GM12891 (cell line): ENCODE results near the gene KCNJ4.

Source experiments
- DNase-seq: peaks from one replicate; pipeline ENCODE4 v3.0.0; 2011; ENCODE audit warnings: low spot score; ENCODE audit not compliant: insufficient read length
- FAIRE-seq: peaks from 2 replicates; lab custom pipeline; 2011; peaks lifted over from hg19 to GRCh38; lab: Jason Lieb, UNC
- PAX5 ChIP-seq: IDR thresholded peaks from 2 replicates; pipeline ENCODE4 v1.6.1; 2011; ENCODE audit warnings: low read length, moderate library complexity, mild to moderate bottlenecking; ENCODE audit not compliant: insufficient read depth, severe bottlenecking
- POLR2A ChIP-seq: IDR thresholded peaks from 2 replicates; pipeline ENCODE4 v1.6.1; 2011; ENCODE audit warnings: low read depth, low read length, control low read depth
- POLR2AphosphoS5 ChIP-seq: IDR thresholded peaks from 2 replicates; pipeline ENCODE4 v1.6.1; 2011; ENCODE audit warnings: low read depth, low read length, control low read depth
- POU2F2 ChIP-seq: IDR thresholded peaks from 2 replicates; pipeline ENCODE4 v1.6.1; 2011; ENCODE audit warnings: low read depth, mild to moderate bottlenecking, control low read depth, low read length, moderate library complexity
- SPI1 ChIP-seq: IDR thresholded peaks from 2 replicates; pipeline ENCODE4 v1.6.1; 2011; ENCODE audit warnings: low read depth, low read length, control low read depth
- TAF1 ChIP-seq: IDR thresholded peaks from 2 replicates; pipeline ENCODE4 v1.6.1; 2011; ENCODE audit warnings: low read depth, low read length, control low read depth

Gene KCNJ4

DNA sequence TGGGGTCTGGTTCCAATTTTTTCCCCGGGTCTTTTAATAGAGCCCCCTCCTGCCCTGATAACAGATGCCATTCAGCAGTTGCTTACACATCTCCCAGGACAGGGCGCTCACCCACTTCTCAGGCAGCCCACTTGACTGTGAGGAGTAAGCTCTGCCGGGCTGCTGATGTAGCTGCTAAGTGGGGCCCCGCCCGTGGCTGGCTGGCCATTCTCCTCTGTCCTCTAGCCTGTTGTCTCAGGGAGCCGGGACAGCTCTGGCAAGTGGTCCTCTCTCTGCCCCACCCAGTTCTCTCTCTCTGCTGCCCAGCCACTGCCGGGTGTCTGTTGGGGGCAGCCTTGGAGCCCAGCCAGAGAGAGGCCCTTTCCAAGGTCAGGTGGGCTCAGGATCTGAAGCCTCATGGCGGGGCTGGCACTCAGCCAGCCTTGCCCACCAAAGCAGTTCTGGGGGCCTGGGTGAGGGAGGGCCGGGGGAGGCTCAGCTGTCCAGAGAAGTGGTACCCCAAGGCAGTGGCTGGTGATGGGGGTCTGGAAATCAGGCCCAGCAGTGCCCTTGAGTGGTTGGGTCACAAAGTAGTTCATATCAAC lies 8.9 kb downstream of the KCNJ4 start:
- TF ChIP-seq POU2F2 (no peak), POLR2A (no peak)
- FAIRE-seq, result no peak
- DNase-seq, result no peak

GRCh38 chr22:38444783-38445182 lies 10.2 kb downstream of the KCNJ4 start:
- DNase-seq, result no peak
- no peak for TF ChIP-seq POLR2AphosphoS5
- no peak for FAIRE-seq

GRCh38 chr22:38443628-38444521 lies 11.1 kb downstream of the KCNJ4 start:
- no peak for TF ChIP-seq TAF1
- TF ChIP-seq POLR2AphosphoS5, result no peak
- no peak for TF ChIP-seq SPI1
- TF ChIP-seq POLR2A, result no peak
- no peak for TF ChIP-seq POU2F2
- TF ChIP-seq PAX5, result no peak
- no peak for FAIRE-seq
- DNase-seq, result no peak

- DNase-seq, result no peak
- FAIRE-seq, result no peak
- no peak for TF ChIP-seq POLR2A
- no peak for TF ChIP-seq POLR2AphosphoS5
- TF ChIP-seq TAF1, result no peak
- TF ChIP-seq SPI1, result no peak
- TF ChIP-seq PAX5, result no peak
- TF ChIP-seq POU2F2, result no peak
Measured at GRCh38 chr22:38442967-38443627, 11.9 kb downstream of the KCNJ4 start.

GRCh38 chr22:38441620-38442287 lies 13.2 kb downstream of the KCNJ4 start:
- FAIRE-seq (no peak), DNase-seq (no peak)
- TF ChIP-seq POLR2A, result no peak
- no peak for TF ChIP-seq POLR2AphosphoS5
- TF ChIP-seq TAF1, result no peak
- TF ChIP-seq POU2F2, result no peak
- no peak for TF ChIP-seq SPI1
- TF ChIP-seq PAX5, result no peak

DNA sequence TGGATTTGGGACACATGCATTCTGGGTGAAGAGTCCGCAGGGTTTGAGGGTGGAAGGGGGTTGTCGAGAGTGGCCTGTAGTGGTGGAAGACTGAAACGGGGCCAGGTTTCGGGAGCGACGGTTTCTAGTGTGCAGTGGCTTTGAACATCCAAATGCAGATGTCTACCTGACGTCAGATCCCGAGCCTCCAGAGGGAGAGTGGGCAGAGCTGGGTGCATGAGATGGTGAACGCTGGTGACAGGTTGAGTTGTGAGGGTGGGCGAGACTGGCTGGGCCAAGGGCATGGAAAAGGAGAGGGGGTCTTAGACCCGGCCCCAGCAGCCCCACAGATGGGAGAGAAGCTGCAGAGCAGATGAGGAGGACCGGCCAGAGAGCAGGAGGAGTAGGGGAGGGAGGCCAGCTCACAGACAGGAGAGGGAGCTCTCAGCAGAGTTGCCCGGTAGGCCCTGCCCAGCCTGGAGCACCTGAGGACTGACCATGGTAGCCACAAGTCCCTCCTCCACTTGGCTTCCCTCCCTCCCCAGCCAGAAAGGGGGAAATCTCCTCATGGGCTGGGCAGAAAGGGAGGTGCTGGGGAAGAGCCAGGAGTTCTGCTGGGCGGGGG lies 14.2 kb downstream of the KCNJ4 start:
- FAIRE-seq, result no peak
- TF ChIP-seq TAF1, result no peak
- no peak for TF ChIP-seq POU2F2
- TF ChIP-seq SPI1, result no peak
- TF ChIP-seq POLR2A, result no peak
- no peak for TF ChIP-seq POLR2AphosphoS5
- TF ChIP-seq PAX5, result no peak
- no peak for DNase-seq

DNA sequence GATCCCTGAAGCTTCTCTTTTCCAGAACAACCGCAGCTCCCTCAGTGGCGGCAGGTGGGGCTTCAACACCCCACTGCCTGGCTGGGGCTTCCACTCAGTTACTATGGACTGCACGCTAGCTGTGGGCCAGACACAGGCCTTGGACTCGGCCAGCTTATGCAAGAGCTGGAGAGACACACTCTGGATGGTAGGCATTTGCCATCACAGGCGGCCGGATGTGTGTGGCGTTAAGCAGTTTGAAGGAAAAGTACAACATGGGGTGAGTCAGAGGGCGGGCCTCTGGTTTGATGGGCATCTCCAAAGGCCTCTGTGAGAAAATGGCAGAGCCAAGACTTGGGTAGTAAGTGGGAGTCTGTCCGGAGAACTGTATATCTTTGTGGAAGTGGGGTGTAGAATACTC lies 17.6 kb downstream of the KCNJ4 start:
- FAIRE-seq (no peak), DNase-seq (no peak)
- TF ChIP-seq POLR2A (no peak), TAF1 (no peak), SPI1 (no peak), POU2F2 (no peak), PAX5 (no peak), POLR2AphosphoS5 (no peak)

GRCh38 chr22:38436629-38437395 lies 18.2 kb downstream of the KCNJ4 start:
- FAIRE-seq (no peak), DNase-seq (no peak)
- TF ChIP-seq POU2F2 (no peak), PAX5 (no peak), SPI1 (no peak), POLR2A (no peak), TAF1 (no peak), POLR2AphosphoS5 (no peak)

GRCh38 chr22:38435965-38436364 lies 19.0 kb downstream of the KCNJ4 start:
- TF ChIP-seq POU2F2 (no peak), POLR2AphosphoS5 (no peak), SPI1 (no peak), TAF1 (no peak), POLR2A (no peak), PAX5 (no peak)
- no peak for FAIRE-seq

More at GRCh38 chr22:38435965-38436364, 19.0 kb downstream of the KCNJ4 start:
- no peak for DNase-seq
